ENCODE data around the gene GRM4.

GRCh38 chr6:34169897-34170296, 24.0 kb upstream of the GRM4 start:
- TF ChIP-seq POLR2A (IDR thresholded peaks at IDR 0.05), result no peak
- TF ChIP-seq, protein P1, sequence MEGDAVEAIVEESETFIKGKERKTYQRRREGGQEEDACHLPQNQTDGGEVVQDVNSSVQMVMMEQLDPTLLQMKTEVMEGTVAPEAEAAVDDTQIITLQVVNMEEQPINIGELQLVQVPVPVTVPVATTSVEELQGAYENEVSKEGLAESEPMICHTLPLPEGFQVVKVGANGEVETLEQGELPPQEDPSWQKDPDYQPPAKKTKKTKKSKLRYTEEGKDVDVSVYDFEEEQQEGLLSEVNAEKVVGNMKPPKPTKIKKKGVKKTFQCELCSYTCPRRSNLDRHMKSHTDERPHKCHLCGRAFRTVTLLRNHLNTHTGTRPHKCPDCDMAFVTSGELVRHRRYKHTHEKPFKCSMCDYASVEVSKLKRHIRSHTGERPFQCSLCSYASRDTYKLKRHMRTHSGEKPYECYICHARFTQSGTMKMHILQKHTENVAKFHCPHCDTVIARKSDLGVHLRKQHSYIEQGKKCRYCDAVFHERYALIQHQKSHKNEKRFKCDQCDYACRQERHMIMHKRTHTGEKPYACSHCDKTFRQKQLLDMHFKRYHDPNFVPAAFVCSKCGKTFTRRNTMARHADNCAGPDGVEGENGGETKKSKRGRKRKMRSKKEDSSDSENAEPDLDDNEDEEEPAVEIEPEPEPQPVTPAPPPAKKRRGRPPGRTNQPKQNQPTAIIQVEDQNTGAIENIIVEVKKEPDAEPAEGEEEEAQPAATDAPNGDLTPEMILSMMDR (IDR thresholded peaks at IDR 0.05 in 8 of 11, conservative IDR thresholded peaks at IDR 0.05 in 3 of 11), result no peak
